Activated CD8-positive, alpha-beta T cell treated with anti-CD3 and anti-CD28 coated beads for 36 hours (primary cell): ENCODE measurements around the gene N4BP2. TPM values are rescaled to one million over a fixed set of nuclear protein-coding genes. Genes with fewer than 3 reads are reported as not detected.

Experiments used
- ATAC-seq: fragments of 200-7000 bp; cut with Tn5 transposase; one replicate; pipeline ENCODE4 v1.10.0; 2021; ENCODE audit warnings: mild to moderate bottlenecking, moderate library complexity
- CTCF ChIA-PET: fragments of 350-600 bp; sonication (Branson Sonifier 250); formaldehyde crosslinking; loops from one replicate; lab custom pipeline; 2021; ENCODE audit warnings: antibody characterized with exemption; lab: Charles Lee
- POLR2A ChIA-PET: fragments of 350-600 bp; sonication (Branson Sonifier 250); formaldehyde crosslinking; loops from one replicate; lab custom pipeline; 2021; ENCODE audit warnings: antibody characterized with exemption; lab: Charles Lee
- DNase-seq: peaks from one replicate; pipeline ENCODE4 v3.0.0-alpha.2; 2020
- H3K27ac Mint-ChIP-seq: one replicate; pipeline ENCODE4 v1.8.0; 2021; ENCODE audit warnings: mild to moderate bottlenecking, mixed read lengths
- H3K27me3 Mint-ChIP-seq: one replicate; pipeline ENCODE4 v1.8.0; 2021; ENCODE audit warnings: mixed read lengths
- H3K36me3 Mint-ChIP-seq: one replicate; pipeline ENCODE4 v1.8.0; 2021; ENCODE audit warnings: low read depth, mixed read lengths
- H3K4me1 Mint-ChIP-seq: one replicate; pipeline ENCODE4 v1.8.0; 2021; ENCODE audit warnings: low read depth, mixed read lengths
- H3K4me3 Mint-ChIP-seq: one replicate; pipeline ENCODE4 v1.8.0; 2021; ENCODE audit warnings: mild to moderate bottlenecking, moderate library complexity, mixed read lengths
- H3K9me3 Mint-ChIP-seq: one replicate; pipeline ENCODE4 v1.8.0; 2021; ENCODE audit warnings: mixed read lengths
- intact Hi-C: fragments of 100-400 bp; cut with micrococcal nuclease; formaldehyde crosslinking; loops from one replicate; pipeline ENCODE4 v1.10.0; 2022
- total RNA-seq, 2 experiments: library from RNA; stranded (reverse); gene quantifications; one replicate each; pipeline ENCODE4 v1.2.3, GENCODE V29; 2021
- TF ChIP-seq, protein P1 (sequence below): fragments of 200-600 bp; IDR thresholded peaks from one replicate; pipeline ENCODE4 v1.8.0; 2022; ENCODE audit warnings: antibody characterized with exemption, mild to moderate bottlenecking

Gene N4BP2
- total RNA-seq, 2 experiments from 2014 or later, result 17.4 to 17.5 TPM

GRCh38 chr4:40173470-40173875 is 116.8 kb downstream of the N4BP2 start:
- TF ChIP-seq, protein P1, sequence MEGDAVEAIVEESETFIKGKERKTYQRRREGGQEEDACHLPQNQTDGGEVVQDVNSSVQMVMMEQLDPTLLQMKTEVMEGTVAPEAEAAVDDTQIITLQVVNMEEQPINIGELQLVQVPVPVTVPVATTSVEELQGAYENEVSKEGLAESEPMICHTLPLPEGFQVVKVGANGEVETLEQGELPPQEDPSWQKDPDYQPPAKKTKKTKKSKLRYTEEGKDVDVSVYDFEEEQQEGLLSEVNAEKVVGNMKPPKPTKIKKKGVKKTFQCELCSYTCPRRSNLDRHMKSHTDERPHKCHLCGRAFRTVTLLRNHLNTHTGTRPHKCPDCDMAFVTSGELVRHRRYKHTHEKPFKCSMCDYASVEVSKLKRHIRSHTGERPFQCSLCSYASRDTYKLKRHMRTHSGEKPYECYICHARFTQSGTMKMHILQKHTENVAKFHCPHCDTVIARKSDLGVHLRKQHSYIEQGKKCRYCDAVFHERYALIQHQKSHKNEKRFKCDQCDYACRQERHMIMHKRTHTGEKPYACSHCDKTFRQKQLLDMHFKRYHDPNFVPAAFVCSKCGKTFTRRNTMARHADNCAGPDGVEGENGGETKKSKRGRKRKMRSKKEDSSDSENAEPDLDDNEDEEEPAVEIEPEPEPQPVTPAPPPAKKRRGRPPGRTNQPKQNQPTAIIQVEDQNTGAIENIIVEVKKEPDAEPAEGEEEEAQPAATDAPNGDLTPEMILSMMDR, result no peak
- Mint-ChIP-seq H3K27ac (peak overlapping the region; percentile 70), H3K4me1 (peaks cover 12% of the 10 kb centered on the region), H3K27me3 (no peaks in the 10 kb centered on the region), H3K4me3 (peak overlapping the region; percentile 41), H3K9me3 (no peaks in the 10 kb centered on the region), H3K36me3 (no peaks in the 10 kb centered on the region)
- DNase-seq (no peak), ATAC-seq (peak; percentile 77)
- ChIA-PET CTCF (no interaction called here), POLR2A (interaction anchor here (0.9 kb wide), 1 partner anchor 24 kb away, joined by 3 read pairs; no protein-coding TSS in a partner anchor)
- intact Hi-C loops, result no loop called here

- ATAC-seq, result no peak
- ChIA-PET CTCF (no interaction called here), POLR2A (no interaction called here)
- Mint-ChIP-seq H3K4me1 (peaks cover 27% of the 10 kb centered on the region), H3K4me3 (no peak overlapping the region), H3K27ac (no peak overlapping the region), H3K36me3 (no peaks in the 10 kb centered on the region), H3K27me3 (no peaks in the 10 kb centered on the region), H3K9me3 (no peaks in the 10 kb centered on the region)
- TF ChIP-seq, protein P1, result no peak
- no peak for DNase-seq
- intact Hi-C loops, result no loop called here
These were observed 120.0 kb downstream of the N4BP2 start for GRCh38 chr4:40176602-40177001.

DNA sequence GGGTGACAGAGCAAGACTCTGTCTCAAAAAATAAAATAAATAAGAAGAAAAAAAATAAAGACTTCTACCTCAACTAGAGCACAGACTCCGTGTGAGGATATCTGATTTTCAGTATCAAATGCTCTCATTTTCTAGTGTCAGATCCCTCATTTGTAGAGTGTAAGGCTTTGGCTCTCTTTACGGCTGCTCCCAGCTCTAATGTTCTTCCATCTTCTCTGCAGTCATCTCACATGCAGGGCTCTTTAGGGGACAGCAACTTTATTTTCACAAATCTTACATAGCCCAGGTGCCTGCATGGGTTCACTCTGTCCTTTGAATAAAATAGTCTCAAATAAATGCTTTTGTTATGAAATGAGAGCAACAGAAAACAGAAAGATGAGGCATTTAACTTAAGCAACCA is 120.9 kb downstream of the N4BP2 start:
- ChIA-PET CTCF (interaction anchor here (1.1 kb wide), 1 partner anchor 17 kb away, joined by 3 read pairs; no protein-coding TSS in a partner anchor), POLR2A (no interaction called here)
- no peak for DNase-seq
- Mint-ChIP-seq H3K36me3 (no peaks in the 10 kb centered on the region), H3K4me3 (no peak overlapping the region), H3K27ac (no peak overlapping the region), H3K4me1 (peaks cover 31% of the 10 kb centered on the region), H3K9me3 (peaks cover 2% of the 10 kb centered on the region), H3K27me3 (no peaks in the 10 kb centered on the region)
- TF ChIP-seq, protein P1, result no peak
- ATAC-seq, result no peak
- intact Hi-C loops, result no loop called here

DNA sequence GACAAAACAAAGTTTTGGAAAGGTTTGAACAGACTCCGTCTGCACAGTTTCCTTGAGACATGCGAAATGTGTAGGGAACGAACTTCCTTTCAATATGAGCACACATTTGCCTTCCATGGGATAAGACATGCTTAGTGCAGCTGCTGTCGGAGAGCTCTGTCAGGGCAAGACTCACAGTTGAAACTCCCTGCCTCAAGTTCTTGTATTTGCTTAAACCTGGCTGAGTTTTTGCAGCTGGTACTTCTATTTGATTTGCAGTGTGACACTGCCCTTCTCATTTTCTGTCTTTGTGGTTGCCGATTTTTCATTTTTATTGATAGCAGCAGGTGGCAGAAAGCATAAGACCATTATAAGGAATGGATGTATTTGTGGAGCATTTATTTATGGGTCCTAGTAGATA is 122.0 kb downstream of the N4BP2 start:
- H3K4me1 Mint-ChIP-seq, result peaks cover 26% of the 10 kb centered on the region
- intact Hi-C loops, result no loop called here
- CTCF ChIA-PET, result interaction anchor here (0.9 kb wide), 1 partner anchor 138 kb away, joined by 3 read pairs; no protein-coding TSS in a partner anchor
- no peak for DNase-seq
- POLR2A ChIA-PET, result interaction anchor here (0.9 kb wide), 1 partner anchor 48 kb away, joined by 3 read pairs; no protein-coding TSS in a partner anchor
- TF ChIP-seq, protein P1, result no peak
- ATAC-seq, result no peak
- no peak overlapping the region for H3K4me3 Mint-ChIP-seq
- H3K9me3 Mint-ChIP-seq, result peaks cover 2% of the 10 kb centered on the region
- H3K27me3 Mint-ChIP-seq, result no peaks in the 10 kb centered on the region
- no peak overlapping the region for H3K27ac Mint-ChIP-seq
- H3K36me3 Mint-ChIP-seq, result no peaks in the 10 kb centered on the region

DNA sequence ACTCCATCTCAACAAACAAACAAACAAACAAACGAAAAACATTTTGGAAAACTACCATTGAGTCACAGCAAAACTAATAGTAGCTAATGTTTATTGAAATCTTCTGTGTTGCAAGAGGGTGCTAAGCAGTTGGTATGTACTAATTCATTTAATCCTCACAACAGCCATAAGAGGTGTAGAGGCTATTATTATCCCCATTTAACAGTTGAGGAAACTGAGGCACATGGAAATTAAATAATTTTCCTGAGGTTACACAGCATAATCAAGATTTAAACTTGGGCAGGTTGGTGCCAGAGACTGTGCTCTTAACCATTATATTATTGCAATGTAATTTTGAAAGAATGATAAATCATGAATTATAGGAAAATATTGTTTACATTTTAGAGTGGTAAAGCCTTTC is 122.7 kb downstream of the N4BP2 start:
- no peaks in the 10 kb centered on the region for H3K36me3 Mint-ChIP-seq

More for the DNA sequence above, 122.7 kb downstream of the N4BP2 start:
- DNase-seq (no peak), ATAC-seq (no peak)
- Mint-ChIP-seq H3K27me3 (no peaks in the 10 kb centered on the region), H3K4me3 (no peak overlapping the region), H3K27ac (no peak overlapping the region), H3K9me3 (peaks cover 2% of the 10 kb centered on the region), H3K4me1 (peaks cover 31% of the 10 kb centered on the region)
- TF ChIP-seq, protein P1, result no peak
- POLR2A ChIA-PET, result interaction anchor here (0.9 to 1.0 kb wide), 2 partner anchors 47 to 126 kb away, joined by 3 read pairs; no protein-coding TSS in a partner anchor
- CTCF ChIA-PET, result no interaction called here
- intact Hi-C loops, result no loop called here
